Stimulated activated CD4-positive, alpha-beta T cell treated with anti-CD3 and anti-CD28 coated beads, Interleukin-4, amount 100 ng/mL, for 1 hour (primary cell): ENCODE measurements around the gene SCAND1.

Experiments
- DNase-seq: peaks from one replicate; pipeline ENCODE4 v3.0.0-alpha.2; 2020

SCAND1 gene

GRCh38 chr20:35903843-35904242 lies 50.5 kb downstream of the SCAND1 start:
- no peak for DNase-seq
